Measurements from ENCODE around the gene LRRC8E.
"Not testable (repeated sequence)": the region's sequence is repeated elsewhere in the genome, so short reads cannot be mapped to it uniquely, and the experiment has no call there.

LRRC8E gene

DNA sequence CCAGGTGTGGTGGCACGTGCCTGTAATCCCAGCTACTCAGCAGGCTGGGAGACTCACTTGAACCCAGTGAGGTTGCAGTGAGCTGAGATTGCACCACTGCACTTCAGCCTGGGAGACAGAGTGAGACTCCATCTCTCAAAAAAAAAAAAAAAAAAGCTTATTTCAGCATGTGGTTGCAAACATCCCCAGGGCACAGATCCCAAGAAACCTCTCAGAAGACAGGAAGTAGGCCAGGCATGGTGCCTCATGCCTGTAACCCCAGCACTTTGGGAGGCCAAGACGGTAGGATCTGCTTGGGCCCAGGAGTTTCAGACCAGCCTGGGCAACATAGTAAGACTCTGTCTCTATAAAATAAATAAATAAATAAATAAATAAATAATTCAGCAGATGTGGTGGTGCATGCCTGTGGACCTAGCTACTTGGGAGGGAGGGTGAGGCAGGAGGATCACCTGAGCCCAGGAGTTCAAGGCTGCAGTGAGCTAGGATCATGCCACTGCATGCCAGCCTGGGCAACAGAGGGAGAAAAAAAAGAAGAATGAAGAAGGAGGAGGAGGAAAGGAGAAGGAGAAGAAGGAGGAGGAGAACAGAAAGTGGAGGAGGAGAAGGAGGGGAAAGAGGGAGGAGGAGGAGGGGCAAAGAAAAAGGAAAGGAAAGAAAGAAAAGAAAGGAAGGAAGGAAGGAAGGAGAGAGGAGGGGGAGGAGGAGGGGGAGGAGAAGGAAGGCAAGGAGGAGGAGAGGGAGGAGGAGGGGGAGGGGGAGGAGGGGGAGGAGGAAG, 4.3 kb upstream of the LRRC8E start:
- DNase-seq (ENCODE audit: low read depth in 4 of 4, low spot score in 1 of 4), result no peak

- DNase-seq (ENCODE audit: low read depth in 4 of 4, low spot score in 1 of 4), result no peak
These were observed 2.5 kb upstream of the LRRC8E start for GRCh38 chr19:7885818-7886217.

DNA sequence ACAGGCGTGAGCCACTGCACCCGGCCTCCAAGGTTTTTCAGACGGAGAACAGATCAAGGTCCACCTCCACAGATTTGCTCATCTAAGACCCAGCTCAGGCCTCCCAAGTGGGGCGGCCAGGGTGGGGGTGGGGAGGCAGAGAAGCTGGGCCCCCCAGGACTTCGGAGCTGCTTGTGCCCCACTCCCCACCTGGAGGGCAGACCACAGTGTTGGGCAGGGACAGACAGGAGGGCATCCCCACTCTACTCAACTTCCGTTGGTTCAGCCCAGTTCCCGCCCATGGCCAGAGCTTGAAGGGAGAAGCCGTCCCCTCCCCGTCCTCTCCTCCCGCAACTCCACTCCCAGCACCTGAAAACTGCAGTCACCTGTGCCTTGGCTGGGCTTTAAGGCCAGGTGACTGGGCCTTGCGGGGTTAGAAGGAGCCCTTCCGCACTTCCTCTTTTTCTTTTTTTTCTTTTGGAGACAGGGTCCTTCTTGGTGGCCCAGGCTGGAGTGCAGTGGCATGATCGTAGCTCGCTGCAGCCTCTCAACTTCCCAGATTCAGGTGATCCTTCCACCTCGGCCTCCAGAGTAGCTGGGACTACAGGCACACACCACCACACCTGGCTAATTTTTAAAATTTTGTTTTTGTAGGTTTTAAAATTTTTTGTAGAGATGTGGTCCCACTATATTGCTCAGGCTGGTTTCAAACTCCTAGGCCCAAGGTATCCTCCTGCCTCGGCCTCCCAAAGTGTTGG, 734 bp upstream of the LRRC8E start:
- DNase-seq (ENCODE audit: low read depth in 4 of 4, low spot score in 1 of 4), result no peak

DNA sequence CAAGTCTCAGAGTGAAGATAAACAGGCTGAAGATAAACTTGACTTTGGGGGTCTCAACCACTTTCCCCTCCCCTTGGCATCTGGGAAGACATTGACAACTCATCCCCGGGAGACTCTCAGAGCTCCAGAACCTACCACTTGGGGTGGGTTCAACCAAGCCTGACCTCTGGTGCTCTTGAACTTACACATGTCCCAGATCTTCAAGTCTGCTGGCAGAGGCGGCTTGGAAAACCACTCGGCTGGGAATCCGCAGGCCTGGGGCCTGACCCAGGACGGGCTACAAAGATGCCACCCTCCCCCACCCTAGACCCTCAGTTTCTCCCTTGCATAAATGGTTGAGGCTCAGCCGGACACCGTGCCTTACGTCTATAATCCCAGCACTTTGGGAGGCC, 512 bp downstream of the LRRC8E start:
- no peak for DNase-seq (ENCODE audit: low read depth in 4 of 4, low spot score in 1 of 4)

DNA sequence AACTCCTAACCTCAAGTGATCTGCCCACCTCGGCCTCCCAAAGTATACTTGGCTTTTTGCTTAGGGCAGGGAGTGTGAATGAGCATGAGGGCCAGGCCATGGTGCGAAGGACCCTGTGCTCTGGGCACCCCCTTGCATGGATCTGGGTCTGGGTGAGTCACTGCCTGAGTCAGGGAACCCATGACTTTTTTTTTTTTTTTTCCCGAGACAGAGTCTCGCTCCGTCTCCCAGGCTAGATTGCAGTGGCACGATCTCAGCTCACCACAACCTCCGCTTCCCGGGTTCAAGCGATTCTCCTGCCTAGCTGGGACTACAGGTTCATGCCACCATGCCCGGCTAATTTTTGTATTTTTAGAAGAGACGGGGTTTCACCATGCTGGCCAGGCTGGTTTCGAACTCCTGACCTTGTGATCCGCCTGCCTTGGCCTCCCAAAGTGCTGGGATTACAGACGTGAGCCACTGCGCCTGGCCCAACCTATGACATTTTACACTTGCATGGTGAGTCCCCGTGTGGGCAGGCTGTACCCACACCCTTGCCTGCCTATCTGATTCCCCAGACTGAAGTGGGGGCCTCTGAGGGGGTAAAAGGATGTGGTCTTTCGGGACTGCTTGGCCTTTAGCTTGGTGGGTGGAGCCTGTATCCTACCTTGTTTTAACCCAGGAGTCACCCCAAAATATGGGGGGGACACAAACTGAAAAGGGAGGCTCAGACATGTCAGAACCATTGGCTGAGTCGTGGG, 5.2 kb downstream of the LRRC8E start:
- not testable (repeated sequence) for DNase-seq (ENCODE audit: low read depth in 4 of 4, low spot score in 1 of 4)

DNA sequence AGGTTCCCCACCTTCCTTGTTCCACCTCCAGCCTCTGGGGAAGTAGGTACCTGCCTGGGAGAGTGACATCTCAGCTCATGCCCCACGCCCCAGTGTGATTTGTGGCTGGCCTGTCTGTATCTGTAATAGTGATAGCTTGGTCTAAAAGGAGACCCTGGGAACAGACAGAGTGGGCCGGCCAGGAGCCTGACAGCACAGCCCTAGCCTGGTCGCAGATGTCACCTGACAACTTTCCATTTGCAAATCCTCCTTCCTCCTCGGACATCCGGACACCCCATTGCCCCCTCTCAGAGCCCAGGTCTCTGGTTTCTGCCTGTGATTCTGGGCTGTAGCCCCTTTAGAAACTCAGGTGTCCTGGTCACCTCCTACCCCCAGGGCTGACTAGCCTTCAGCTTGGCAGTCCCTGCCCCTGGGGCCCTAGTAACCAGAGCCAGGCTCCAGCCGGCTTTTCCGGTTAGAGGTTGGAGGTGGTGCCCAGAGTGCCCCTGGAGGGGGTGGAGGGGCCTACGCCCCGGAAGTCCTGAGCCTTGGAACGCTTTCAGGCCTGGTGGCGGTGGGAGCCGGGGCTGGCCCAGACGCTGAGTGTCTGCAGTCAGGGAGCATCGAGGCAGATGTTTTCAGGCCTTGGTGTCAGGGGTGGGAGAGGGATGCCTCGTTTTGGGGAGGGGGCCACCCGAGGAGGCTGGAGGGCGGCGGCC, 6.5 kb downstream of the LRRC8E start:
- no peak for DNase-seq (ENCODE audit: low read depth in 4 of 4, low spot score in 1 of 4)

DNA sequence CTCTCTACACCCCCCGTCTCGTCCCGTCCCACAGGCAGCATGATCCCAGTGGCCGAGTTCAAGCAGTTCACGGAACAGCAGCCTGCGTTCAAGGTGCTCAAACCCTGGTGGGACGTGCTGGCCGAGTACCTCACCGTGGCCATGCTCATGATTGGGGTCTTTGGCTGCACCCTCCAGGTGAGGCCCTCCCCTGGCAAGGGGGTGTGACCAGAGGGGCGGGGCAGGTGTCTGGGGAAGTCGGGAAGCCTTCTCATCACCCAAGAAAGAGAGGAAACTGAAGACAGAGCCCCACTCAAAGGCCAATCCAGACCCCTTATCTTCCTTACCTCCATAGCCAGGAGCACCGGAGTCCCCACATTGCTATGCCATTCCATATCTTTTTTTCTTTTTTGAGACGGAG, 7.3 kb downstream of the LRRC8E start:
- no peak for DNase-seq (ENCODE audit: low read depth in 4 of 4, low spot score in 1 of 4)

GRCh38 chr19:7897292-7897691, 9.0 kb downstream of the LRRC8E start:
- no peak for DNase-seq (ENCODE audit: low read depth in 4 of 4, low spot score in 1 of 4)

DNA sequence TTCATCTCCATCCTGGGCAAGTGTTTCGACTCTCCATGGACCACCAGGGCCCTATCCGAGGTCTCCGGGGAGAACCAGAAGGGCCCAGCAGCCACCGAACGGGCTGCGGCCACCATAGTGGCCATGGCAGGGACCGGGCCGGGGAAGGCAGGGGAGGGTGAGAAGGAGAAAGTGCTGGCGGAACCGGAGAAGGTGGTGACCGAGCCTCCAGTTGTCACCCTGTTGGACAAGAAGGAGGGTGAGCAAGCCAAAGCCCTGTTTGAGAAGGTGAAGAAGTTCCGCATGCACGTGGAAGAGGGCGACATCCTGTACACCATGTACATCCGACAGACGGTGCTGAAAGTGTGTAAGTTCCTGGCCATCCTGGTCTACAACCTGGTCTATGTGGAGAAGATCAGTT, 10.7 kb downstream of the LRRC8E start:
- no peak for DNase-seq (ENCODE audit: low read depth in 4 of 4, low spot score in 1 of 4)

DNA sequence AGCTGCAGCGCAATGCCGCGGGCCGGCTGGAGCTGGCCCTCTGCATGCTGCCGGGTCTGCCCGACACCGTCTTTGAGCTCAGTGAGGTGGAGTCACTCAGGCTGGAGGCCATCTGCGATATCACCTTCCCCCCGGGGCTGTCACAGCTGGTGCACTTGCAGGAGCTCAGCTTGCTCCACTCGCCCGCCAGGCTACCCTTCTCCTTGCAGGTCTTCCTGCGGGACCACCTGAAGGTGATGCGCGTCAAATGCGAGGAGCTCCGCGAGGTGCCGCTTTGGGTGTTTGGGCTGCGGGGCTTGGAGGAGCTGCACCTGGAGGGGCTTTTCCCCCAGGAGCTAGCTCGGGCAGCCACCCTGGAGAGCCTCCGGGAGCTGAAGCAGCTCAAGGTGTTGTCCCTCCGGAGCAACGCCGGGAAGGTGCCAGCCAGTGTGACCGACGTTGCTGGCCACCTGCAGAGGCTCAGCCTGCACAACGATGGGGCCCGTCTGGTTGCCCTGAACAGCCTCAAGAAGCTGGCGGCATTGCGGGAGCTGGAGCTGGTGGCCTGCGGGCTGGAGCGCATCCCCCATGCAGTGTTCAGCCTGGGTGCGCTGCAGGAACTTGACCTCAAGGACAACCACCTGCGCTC, 11.6 kb downstream of the LRRC8E start:
- no peak for DNase-seq (ENCODE audit: low read depth in 4 of 4, low spot score in 1 of 4)

- DNase-seq (ENCODE audit: low read depth in 4 of 4, low spot score in 1 of 4), result no peak
These were observed 12.1 kb downstream of the LRRC8E start for GRCh38 chr19:7900401-7900870.

DNA sequence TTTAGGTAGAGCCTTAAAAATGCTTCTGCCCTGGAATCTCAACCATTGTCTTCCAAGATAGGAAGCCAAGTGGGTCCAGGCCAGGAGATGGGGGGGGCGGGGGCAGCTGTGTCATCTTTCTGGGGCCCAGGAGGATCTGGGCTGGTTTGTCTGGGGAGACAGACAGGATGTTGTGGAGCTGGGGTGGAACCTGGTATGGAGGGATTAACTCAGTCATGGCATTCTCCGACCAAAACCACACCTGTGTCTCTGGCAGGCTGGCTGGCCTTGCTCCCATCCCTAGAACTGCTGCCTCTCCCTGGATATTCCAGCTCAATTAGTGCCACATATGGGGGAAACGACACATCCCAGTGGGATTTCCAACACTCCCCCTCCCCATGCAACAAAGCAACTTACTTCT, 12.6 kb downstream of the LRRC8E start:
- no peak for DNase-seq (ENCODE audit: low read depth in 4 of 4, low spot score in 1 of 4)

DNA sequence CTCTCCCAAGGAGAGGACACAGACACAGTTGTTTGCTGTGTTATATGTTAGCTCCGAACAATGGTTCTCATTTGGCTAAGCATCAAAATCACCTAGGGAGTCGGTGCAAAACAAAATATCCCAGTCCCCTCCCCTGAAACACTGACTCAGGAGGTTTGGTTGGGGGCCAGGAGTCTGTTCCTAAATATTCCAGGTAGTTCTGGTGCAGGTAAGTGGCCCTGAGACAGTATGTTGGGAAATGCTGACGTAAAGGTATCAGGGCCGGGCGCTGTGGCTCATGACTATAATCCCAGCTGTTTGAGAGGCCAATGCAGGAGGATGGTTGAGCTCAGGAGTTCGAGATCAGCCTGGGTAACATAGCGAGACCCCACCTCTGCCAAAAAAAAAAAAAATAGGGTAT, 13.0 kb downstream of the LRRC8E start:
- no peak for DNase-seq (ENCODE audit: low read depth in 4 of 4, low spot score in 1 of 4)

DNA sequence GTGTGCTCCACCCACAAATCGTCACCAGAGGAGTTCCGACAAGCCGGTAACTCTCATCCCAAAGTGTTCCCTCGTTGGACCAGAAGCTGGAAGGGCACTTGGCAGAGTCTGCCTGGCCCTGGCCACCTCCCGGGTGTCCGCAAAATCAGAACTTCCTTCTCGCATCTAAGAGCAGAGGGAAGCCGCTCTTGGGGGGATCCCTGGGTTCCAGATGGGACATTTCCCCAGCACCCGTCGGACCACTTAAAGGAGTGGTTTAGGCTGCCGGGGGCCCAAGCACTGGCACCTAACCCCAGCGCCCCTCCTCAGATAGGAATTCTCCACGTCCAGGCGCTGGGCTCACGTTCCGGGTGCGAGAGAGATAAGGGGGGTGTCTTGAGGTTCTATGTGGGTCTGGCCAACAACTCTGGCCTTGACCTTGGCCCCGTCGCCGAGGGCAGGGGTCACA, 14.5 kb downstream of the LRRC8E start:
- DNase-seq (ENCODE audit: low read depth in 4 of 4, low spot score in 1 of 4), result no peak

GRCh38 chr19:7903244-7904073, 15.1 kb downstream of the LRRC8E start, which contains the start of gene MAP2K7:
TSS of gene MAP2K7 (plus strand) at chr19:7903877. CDS start at chr19:7903945, 68 bp downstream.
- DNase-seq (ENCODE audit: low read depth in 4 of 4, low spot score in 1 of 4), result peak; percentile 100

DNA sequence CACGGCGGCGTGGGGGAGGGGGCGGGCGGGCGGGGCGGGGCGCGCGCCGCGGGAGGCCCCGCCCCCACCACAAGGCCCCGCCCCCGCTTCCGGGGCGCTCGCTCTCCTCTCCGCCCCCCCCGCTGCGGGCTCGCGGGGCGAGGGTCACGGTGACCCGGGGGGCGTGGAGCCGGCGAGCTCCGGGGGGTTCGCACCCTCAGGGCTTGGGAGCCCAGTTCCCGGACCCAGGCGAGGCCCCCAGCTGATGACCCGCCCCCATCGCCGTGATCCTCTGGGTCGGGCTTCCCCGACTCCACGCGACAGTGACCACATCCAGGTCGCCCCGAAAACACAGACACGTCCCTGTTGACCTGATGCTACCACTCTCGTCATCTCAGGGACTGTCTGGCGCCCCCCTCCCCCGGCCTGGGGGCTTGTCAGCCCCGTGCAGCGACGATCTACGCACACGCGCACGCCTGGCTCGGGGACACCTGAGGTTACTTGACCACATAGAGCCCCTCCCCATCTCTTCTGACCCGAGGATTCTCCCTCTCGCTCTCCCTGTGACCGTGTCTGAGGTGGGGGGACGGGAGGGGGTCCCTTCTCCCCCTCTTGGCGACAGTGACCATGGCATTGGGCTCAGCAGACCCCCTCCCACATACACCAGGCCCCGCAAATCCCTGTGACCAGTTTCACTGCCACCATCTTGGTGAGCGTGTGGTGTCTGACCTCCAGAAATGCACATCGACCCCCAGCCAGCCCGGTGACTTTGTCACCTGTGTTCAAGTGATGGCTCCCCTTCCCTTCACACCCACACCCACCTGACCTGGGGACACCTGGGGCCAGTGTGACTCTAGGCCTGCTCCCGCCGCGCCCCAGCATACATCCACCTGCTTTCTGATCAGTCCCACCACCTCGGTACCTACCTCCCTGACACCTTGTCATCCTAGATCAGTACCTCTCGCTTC, 16.0 kb downstream of the LRRC8E start:
- peak in 1 of 4 experiments; percentile 38 for DNase-seq (ENCODE audit: low read depth in 4 of 4, low spot score in 1 of 4)

DNA sequence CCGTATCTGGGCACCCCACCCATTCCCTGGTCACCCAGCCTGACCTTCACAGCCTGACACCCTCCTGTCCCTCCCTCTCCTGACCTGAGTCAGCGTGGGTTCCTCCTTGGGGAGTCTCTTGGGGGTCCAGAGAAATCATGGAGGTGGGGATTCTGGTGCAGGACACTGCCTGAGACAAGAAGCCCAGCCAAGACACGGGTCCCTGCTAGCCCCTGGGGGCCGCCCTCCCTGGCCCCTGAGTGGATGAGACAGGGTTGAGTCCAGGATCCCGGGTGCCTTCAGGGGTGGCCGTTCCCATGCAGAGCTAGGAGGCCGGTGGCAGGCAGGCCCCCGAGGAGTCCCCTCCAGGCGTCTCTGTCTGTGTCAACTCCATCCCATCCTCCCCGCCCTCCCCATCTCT, 17.0 kb downstream of the LRRC8E start:
- no peak for DNase-seq (ENCODE audit: low read depth in 4 of 4, low spot score in 1 of 4)

DNA sequence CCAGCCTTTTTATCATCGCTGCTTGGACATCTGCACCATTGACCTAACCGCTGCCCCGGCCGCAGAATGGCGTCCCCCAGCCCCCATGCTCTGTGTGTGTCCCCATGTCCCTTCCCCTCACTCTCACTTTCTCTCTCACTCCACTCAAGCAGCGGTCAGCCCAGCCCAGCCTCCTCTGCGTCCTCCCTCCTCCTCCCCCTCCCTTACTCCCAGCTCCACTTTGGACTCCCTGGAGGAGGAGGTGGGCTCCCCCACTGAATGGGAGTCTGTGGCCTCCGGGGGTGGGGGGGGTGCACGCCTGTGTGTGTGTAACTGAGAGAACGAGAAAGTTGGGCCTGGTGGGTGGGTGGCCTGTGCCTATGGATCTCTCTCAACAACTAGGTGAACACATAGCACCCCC, 17.5 kb downstream of the LRRC8E start:
- DNase-seq (ENCODE audit: low read depth in 4 of 4, low spot score in 1 of 4), result no peak

- no peak for DNase-seq (ENCODE audit: low read depth in 4 of 4, low spot score in 1 of 4)
These were observed 18.8 kb downstream of the LRRC8E start for GRCh38 chr19:7907122-7907521.

Data from stimulated activated CD4-positive, alpha-beta T cell treated with anti-CD3 and anti-CD28 coated beads, Interleukin-1b, Interleukin-23, amount 100 ng/mL, for 24 hours (primary cell).